Epithelial cell of proximal tubule (primary cell): ENCODE results near the gene CAMKMT. TPM values are rescaled to one million over a fixed set of nuclear protein-coding genes. Genes with fewer than 3 reads are reported as not detected.

Experiments used
- DNase-seq: peaks from one replicate; pipeline ENCODE4 v3.0.0-alpha.2; 2011; ENCODE audit warnings: low read depth
- H3K4me3 ChIP-seq: 2 replicates; pipeline ENCODE4 v1.5.1; 2011; ENCODE audit warnings: low read depth, mild to moderate bottlenecking, low read length
- CTCF ChIP-seq: conservative IDR thresholded peaks from 2 replicates; pipeline ENCODE4 v1.5.1; 2012; ENCODE audit warnings: low read depth, mild to moderate bottlenecking, low read length
- total RNA-seq: library from RNA; depleted of rRNA; stranded (reverse); fragments of >200 nt; gene quantifications from 2 replicates; pipeline ENCODE4 v1.2.3, GENCODE V29; 2015

Gene CAMKMT
- total RNA-seq, 1 donor from 2014 or later = 2.4 TPM

- no peak for TF ChIP-seq CTCF
- no peak for DNase-seq
- no peak overlapping the region for H3K4me3 ChIP-seq
These were observed 89.1 kb downstream of the CAMKMT start for GRCh38 chr2:44450806-44451205.

- H3K4me3 ChIP-seq = no peak overlapping the region
- TF ChIP-seq CTCF = no peak
- no peak for DNase-seq
These were observed 90.4 kb downstream of the CAMKMT start for GRCh38 chr2:44452069-44452583.

GRCh38 chr2:44453259-44453658 is 91.5 kb downstream of the CAMKMT start:
- DNase-seq = no peak
- no peak for TF ChIP-seq CTCF
- H3K4me3 ChIP-seq = no peak overlapping the region

- no peak overlapping the region for H3K4me3 ChIP-seq
- TF ChIP-seq CTCF = no peak
- DNase-seq = no peak
These were observed 94.1 kb downstream of the CAMKMT start for GRCh38 chr2:44455877-44456276.

GRCh38 chr2:44456946-44457345 is 95.2 kb downstream of the CAMKMT start:
- DNase-seq = no peak
- TF ChIP-seq CTCF = no peak
- no peak overlapping the region for H3K4me3 ChIP-seq

GRCh38 chr2:44459739-44460138 is 98.0 kb downstream of the CAMKMT start:
- no peak for DNase-seq
- no peak overlapping the region for H3K4me3 ChIP-seq
- no peak for TF ChIP-seq CTCF
